ENCODE data around the gene FOXO1. TPM values are rescaled to one million over a fixed set of nuclear protein-coding genes. Genes with fewer than 3 reads are reported as not detected.
"Not testable (repeated sequence)": the region's sequence is repeated elsewhere in the genome, so short reads cannot be mapped to it uniquely, and the experiment has no call there.

Gene FOXO1
- total RNA-seq (10 to 100 TPM; 32.6 to 32.9 TPM), polyA plus RNA-seq (56.2 TPM)

DNA sequence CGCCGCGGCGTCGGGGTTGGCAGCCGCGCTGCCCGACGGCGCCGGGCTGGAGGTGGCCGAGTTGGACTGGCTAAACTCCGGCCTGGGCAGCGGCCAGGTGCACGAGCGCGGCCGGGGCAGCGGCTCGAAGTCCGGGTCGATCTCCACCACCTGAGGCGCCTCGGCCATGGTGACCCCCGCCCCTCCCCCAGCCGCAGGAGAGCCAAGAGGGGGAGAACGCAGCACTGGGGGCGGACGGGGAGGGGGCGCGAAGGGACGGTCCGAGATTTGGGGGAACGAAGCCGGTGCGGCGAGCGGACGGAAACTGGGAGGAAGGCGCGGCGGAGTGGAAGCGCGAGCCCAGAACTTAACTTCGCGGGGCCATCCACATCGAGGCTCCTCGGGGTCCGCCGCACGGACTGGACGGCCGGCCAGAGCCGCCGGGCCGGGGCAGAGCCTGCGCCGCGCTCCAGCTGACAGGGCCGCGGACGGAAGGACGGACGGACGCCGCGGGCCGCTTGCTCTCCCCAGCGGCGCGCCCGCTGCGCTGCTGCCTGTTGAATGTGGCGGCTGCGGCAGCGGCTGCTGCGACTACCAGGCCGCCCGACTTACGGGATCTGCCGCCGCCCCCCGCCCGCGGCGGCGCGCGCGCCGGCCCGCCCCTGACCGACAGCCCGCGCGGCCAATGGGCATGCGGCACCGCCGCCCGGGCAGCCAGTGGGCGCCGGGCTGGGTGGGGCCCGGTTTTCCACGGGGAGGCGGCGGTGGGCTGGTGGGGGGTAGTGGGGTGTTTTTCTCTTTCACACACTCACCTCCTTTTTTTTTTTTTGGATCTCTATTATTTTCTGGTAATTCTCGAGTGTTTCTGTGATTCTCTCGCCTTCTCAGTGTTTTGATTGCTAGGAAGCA lies at the start of gene FOXO1:
Gene FOXO1, minus strand, starts transcription at position 597 of the 888 bp plus-strand sequence. Its CDS starts 429 bp downstream, at position 168.
- Histone ChIP-seq H3K36me3 (ENCODE audit: insufficient read depth, low read length) (no peaks in the 10 kb centered on the region), H3K4me1 (ENCODE audit: insufficient read depth, low read length) (peaks cover 31% of the 10 kb centered on the region), H3K9me3 (ENCODE audit: low read length) (no peaks in the 10 kb centered on the region), H3K4me3 (ENCODE audit: low read length) (peak within 1 kb of the TSS; percentile 87), H3K27me3 (ENCODE audit: insufficient read depth, low read length, poor library complexity, severe bottlenecking) (no peaks in the 10 kb centered on the region), H3K27ac (ENCODE audit: low read depth, low read length) (peak within 1 kb of the TSS; percentile 79)
- ChIA-PET CTCF (interaction anchor here (0.9 to 2.1 kb wide), 8 partner anchors 10 to 597 kb away, joined by 3 to 6 read pairs (median 4); no protein-coding TSS in a partner anchor), POLR2A (interaction anchor here (0.6 to 2.3 kb wide), 9 partner anchors 11 to 479 kb away, joined by 3 to 9 read pairs (median 5); no protein-coding TSS in a partner anchor)
- Mint-ChIP-seq H3K27ac (peak within 1 kb of the TSS; percentile 85 to 96 (median 92)), H3K9me3 (no peaks in the 10 kb centered on the region), H3K4me3 (peak within 1 kb of the TSS; percentile 90 to 97 (median 95)), H3K27me3 (no peaks in the 10 kb centered on the region), H3K36me3 (peaks cover 0 to 23% (median 0%) of the 10 kb centered on the region in 3 donors), H3K4me1 (peaks cover 34 to 39% (median 39%) of the 10 kb centered on the region in 3 donors)
- peak; percentile 82 to 93 (median 91) for DNase-seq

DNA sequence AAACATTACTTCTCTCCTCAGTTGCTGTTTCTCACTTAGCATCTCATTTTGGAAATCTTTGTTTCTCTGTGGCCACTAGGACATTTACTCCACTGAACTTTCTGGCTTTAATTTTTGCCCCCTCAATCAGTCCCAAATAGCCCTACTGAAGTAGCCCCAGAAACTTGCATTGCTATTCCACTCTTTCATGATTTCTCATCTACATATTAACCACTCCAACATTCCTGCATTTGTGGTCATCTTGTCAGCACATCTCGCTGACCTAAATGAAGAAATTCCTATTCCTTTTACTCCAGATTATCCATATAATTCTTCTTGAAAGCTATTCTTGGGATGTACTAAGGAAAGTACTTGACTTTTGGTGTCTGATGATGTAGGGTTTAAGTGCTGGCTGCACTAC lies 48.0 kb upstream of the FOXO1 start:
- H3K36me3 ChIP-seq (ENCODE audit: insufficient read depth, low read length); POLR2A ChIA-PET; DNase-seq; H3K27ac ChIP-seq (ENCODE audit: low read depth, low read length); CTCF ChIA-PET; H3K4me3 ChIP-seq (ENCODE audit: low read length); H3K27ac Mint-ChIP-seq; H3K4me3 Mint-ChIP-seq; H3K4me1 Mint-ChIP-seq; H3K27me3 Mint-ChIP-seq; H3K9me3 ChIP-seq (ENCODE audit: low read length); H3K27me3 ChIP-seq (ENCODE audit: insufficient read depth, low read length, poor library complexity, severe bottlenecking); H3K4me1 ChIP-seq (ENCODE audit: insufficient read depth, low read length): not testable (repeated sequence)
- H3K36me3 Mint-ChIP-seq = peaks cover 17 to 55% (median 46%) of the 10 kb centered on the region in 3 donors
- peaks cover 6 to 27% (median 17%) of the 10 kb centered on the region in 5 donors for H3K9me3 Mint-ChIP-seq

DNA sequence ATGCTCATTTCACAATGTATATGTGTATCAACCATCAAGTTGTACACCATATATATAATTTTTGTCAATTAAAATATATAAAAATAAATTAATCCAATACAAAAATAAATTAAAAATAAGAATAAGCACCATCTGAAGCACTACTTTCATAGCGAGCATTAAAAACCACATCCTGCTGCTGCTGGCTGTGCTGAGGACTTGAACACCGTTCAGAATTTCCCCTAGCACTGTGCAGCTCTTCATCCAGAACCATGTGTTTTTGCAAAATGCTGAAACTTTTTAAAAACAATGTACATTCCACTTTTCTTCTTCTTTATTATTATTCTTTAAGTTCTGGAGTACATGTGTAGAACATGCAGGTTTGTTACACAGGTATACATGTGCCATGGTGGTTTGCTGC lies 40.0 kb upstream of the FOXO1 start:
- H3K4me3 Mint-ChIP-seq = no peak overlapping the region
- H3K9me3 Mint-ChIP-seq = peaks cover 16 to 44% (median 34%) of the 10 kb centered on the region in 5 donors
- peaks cover 2 to 38% (median 7%) of the 10 kb centered on the region in 3 donors for H3K36me3 Mint-ChIP-seq
- H3K4me1 Mint-ChIP-seq = peaks cover 9 to 25% (median 13%) of the 10 kb centered on the region in 3 donors
- ChIA-PET POLR2A (interaction anchor here (0.5 kb wide), 1 partner anchor 221 kb away, joined by 3 read pairs; no protein-coding TSS in a partner anchor), CTCF (interaction anchor here (0.9 kb wide), 1 partner anchor 38 kb away, joined by 3 read pairs; no protein-coding TSS in a partner anchor)
- Histone ChIP-seq H3K4me3 (ENCODE audit: low read length) (no peak overlapping the region), H3K27ac (ENCODE audit: low read depth, low read length) (no peak overlapping the region), H3K27me3 (ENCODE audit: insufficient read depth, low read length, poor library complexity, severe bottlenecking) (no peaks in the 10 kb centered on the region), H3K9me3 (ENCODE audit: low read length) (no peaks in the 10 kb centered on the region), H3K4me1 (ENCODE audit: insufficient read depth, low read length) (no peaks in the 10 kb centered on the region), H3K36me3 (ENCODE audit: insufficient read depth, low read length) (no peaks in the 10 kb centered on the region)
- DNase-seq = peak in 1 of 5 donors; percentile 9
- H3K27me3 Mint-ChIP-seq = no peaks in the 10 kb centered on the region
- H3K27ac Mint-ChIP-seq = peak overlapping the region in 1 of 8 donors; percentile 57

DNA sequence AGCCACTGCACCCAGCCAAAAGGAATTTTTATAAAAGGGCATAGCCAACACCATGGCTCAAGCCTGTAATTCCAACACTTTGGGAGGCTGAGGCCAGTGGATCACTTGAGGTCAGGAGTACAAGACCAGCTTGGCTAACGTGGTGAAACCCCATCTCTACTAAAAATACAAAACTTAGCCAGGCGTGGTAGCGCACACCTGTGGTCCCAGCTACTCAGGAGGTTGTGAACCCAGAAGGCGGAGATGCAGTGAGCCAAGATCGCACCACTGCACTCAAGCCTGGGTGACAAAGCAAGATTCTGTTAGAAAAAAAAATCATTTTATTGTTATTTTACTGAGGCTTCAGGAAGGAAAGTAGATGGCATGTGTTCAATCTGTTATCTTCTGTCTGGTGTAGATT lies 31.3 kb upstream of the FOXO1 start:
- H3K4me3 ChIP-seq (ENCODE audit: low read length) = no peak overlapping the region
- ChIA-PET POLR2A (no interaction called here), CTCF (no interaction called here)
- no peaks in the 10 kb centered on the region for H3K36me3 ChIP-seq (ENCODE audit: insufficient read depth, low read length)
- Mint-ChIP-seq H3K27me3 (peaks cover 0 to 1% of the 10 kb centered on the region in 2 donors), H3K36me3 (peaks cover 0 to 4% (median 1%) of the 10 kb centered on the region in 3 donors), H3K27ac (no peak overlapping the region), H3K4me3 (no peak overlapping the region), H3K4me1 (no peaks in the 10 kb centered on the region), H3K9me3 (no peaks in the 10 kb centered on the region)
- no peaks in the 10 kb centered on the region for H3K27me3 ChIP-seq (ENCODE audit: insufficient read depth, low read length, poor library complexity, severe bottlenecking)
- no peak for DNase-seq
- H3K9me3 ChIP-seq (ENCODE audit: low read length) = no peaks in the 10 kb centered on the region
- H3K27ac ChIP-seq (ENCODE audit: low read depth, low read length) = no peak overlapping the region
- H3K4me1 ChIP-seq (ENCODE audit: insufficient read depth, low read length) = no peaks in the 10 kb centered on the region

DNA sequence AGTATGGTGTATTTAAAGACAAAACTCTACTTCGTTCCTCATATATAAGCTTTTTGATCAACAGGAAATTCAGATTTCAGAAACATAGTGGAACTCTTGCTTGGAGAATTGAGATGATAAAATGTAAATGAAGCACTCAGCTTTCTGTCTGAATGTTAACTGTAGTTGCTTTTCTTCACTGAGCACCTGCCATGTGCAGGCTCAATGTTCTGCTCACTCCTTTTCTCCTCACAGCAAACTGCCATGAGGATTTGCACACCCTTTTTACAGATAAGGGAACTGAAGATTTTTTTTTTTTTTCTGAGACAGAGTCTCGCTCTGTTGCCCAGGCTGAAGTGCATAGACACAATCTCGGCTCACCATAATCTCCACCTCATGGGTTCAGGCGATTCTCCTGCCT lies 28.0 kb upstream of the FOXO1 start:
- POLR2A ChIA-PET = no interaction called here
- Histone ChIP-seq H3K9me3 (ENCODE audit: low read length) (no peaks in the 10 kb centered on the region), H3K27me3 (ENCODE audit: insufficient read depth, low read length, poor library complexity, severe bottlenecking) (no peaks in the 10 kb centered on the region), H3K4me1 (ENCODE audit: insufficient read depth, low read length) (no peaks in the 10 kb centered on the region), H3K27ac (ENCODE audit: low read depth, low read length) (no peak overlapping the region), H3K36me3 (ENCODE audit: insufficient read depth, low read length) (no peaks in the 10 kb centered on the region), H3K4me3 (ENCODE audit: low read length) (no peak overlapping the region)
- Mint-ChIP-seq H3K4me1 (no peaks in the 10 kb centered on the region), H3K27ac (no peak overlapping the region), H3K4me3 (no peak overlapping the region), H3K9me3 (no peaks in the 10 kb centered on the region), H3K36me3 (peaks cover 0 to 4% (median 1%) of the 10 kb centered on the region in 3 donors), H3K27me3 (peaks cover 0 to 1% of the 10 kb centered on the region in 2 donors)
- CTCF ChIA-PET = interaction anchor here (0.8 kb wide), 1 partner anchor 8 kb away, joined by 3 read pairs; no protein-coding TSS in a partner anchor
- DNase-seq = no peak

DNA sequence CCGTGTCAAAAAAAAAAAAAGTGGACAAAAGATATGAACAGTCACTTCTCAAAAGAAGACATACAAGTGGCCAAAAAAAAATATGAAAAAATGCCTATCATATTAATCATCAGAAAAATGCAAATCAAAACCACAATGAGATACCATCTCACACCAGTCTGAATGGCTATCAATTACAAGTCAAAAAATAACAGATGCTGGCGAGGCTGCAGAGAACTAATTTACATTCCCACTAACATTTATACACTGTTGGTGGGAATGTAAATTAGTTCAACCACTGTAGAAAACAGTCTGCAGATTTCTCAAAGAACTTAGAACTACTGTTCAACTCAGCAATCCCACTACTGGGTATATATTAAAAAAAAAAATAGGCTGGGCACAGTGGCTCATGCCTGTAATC lies 26.5 kb upstream of the FOXO1 start:
- CTCF ChIA-PET = no interaction called here
- no peak overlapping the region for H3K4me3 Mint-ChIP-seq

DNA sequence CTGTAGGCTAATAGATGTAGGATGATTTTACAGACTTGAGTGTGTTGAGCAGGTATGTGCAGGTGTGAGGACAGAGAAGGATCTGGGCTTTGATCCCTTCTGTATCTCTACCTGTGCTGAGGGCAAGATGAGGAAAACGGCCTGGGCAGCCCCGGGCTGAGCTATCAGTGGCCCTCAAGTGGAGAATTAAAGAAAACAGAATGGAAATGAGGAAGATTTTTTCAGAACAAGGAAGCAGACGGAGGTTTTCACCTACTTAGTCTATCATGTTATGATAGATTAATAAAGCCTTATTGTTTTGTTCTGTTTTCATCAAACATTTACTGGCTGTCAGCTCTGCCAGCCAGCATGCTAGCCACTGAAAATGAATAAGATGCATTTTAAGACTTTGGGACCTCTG lies 22.3 kb upstream of the FOXO1 start:
- Histone ChIP-seq H3K4me3 (ENCODE audit: low read length) (no peak overlapping the region), H3K4me1 (ENCODE audit: insufficient read depth, low read length) (no peaks in the 10 kb centered on the region), H3K36me3 (ENCODE audit: insufficient read depth, low read length) (no peaks in the 10 kb centered on the region), H3K27ac (ENCODE audit: low read depth, low read length) (no peak overlapping the region), H3K9me3 (ENCODE audit: low read length) (no peaks in the 10 kb centered on the region), H3K27me3 (ENCODE audit: insufficient read depth, low read length, poor library complexity, severe bottlenecking) (no peaks in the 10 kb centered on the region)
- no peaks in the 10 kb centered on the region for H3K27me3 Mint-ChIP-seq
- POLR2A ChIA-PET = no interaction called here
- no peak for DNase-seq
- no peak overlapping the region for H3K4me3 Mint-ChIP-seq
- no peaks in the 10 kb centered on the region for H3K4me1 Mint-ChIP-seq
- no peaks in the 10 kb centered on the region for H3K9me3 Mint-ChIP-seq
- no peaks in the 10 kb centered on the region for H3K36me3 Mint-ChIP-seq
- H3K27ac Mint-ChIP-seq = no peak overlapping the region
- CTCF ChIA-PET = no interaction called here

More for the DNA sequence above, 26.5 kb upstream of the FOXO1 start:
- POLR2A ChIA-PET = no interaction called here
- Histone ChIP-seq H3K36me3 (ENCODE audit: insufficient read depth, low read length) (no peaks in the 10 kb centered on the region), H3K27ac (ENCODE audit: low read depth, low read length) (no peak overlapping the region), H3K27me3 (ENCODE audit: insufficient read depth, low read length, poor library complexity, severe bottlenecking) (no peaks in the 10 kb centered on the region), H3K4me3 (ENCODE audit: low read length) (no peak overlapping the region), H3K9me3 (ENCODE audit: low read length) (no peaks in the 10 kb centered on the region), H3K4me1 (ENCODE audit: insufficient read depth, low read length) (no peaks in the 10 kb centered on the region)
- H3K27me3 Mint-ChIP-seq = peaks cover 0 to 1% of the 10 kb centered on the region in 2 donors
- DNase-seq = no peak
- no peaks in the 10 kb centered on the region for H3K9me3 Mint-ChIP-seq
- H3K36me3 Mint-ChIP-seq = peaks cover 0 to 2% (median 0%) of the 10 kb centered on the region in 3 donors
- no peaks in the 10 kb centered on the region for H3K4me1 Mint-ChIP-seq
- H3K27ac Mint-ChIP-seq = peak overlapping the region in 1 of 8 donors; percentile 65

All from CD8-positive, alpha-beta memory T cell (primary cell).